SK-N-SH (cell line): ENCODE results near the gene KIF13A.

ENCODE experiments used
- EZH2phosphoT487 ChIP-seq: fragments of 200-600 bp; sonication (generic); IDR thresholded peaks from 2 replicates; pipeline ENCODE4 v1.6.1; 2017; ENCODE audit warnings: low read depth, mixed run types, mild to moderate bottlenecking, antibody characterized with exemption, moderate library complexity, borderline replicate concordance
- GATA2 ChIP-seq: sonication (generic); formaldehyde crosslinking; IDR thresholded peaks from 2 replicates; pipeline ENCODE4 v1.5.0; 2020; ENCODE audit warnings: mild to moderate bottlenecking, missing genetic modification reagents
- MXI1 ChIP-seq: IDR thresholded peaks from 2 replicates; pipeline ENCODE4 v1.6.1; 2012; ENCODE audit warnings: mild to moderate bottlenecking, low read depth, low read length, improper control_type of control experiment
- POLR2AphosphoS5 ChIP-seq: IDR thresholded peaks from 2 replicates; pipeline ENCODE4 v1.6.1; 2012; ENCODE audit warnings: low read depth, low read length
- TF ChIP-seq, protein P1 (sequence below): fragments of 200-600 bp; sonication (generic); IDR thresholded peaks from 2 replicates; pipeline ENCODE4 v1.6.1; 2017; ENCODE audit warnings: antibody characterized with exemption, mild to moderate bottlenecking, moderate library complexity

DNA sequence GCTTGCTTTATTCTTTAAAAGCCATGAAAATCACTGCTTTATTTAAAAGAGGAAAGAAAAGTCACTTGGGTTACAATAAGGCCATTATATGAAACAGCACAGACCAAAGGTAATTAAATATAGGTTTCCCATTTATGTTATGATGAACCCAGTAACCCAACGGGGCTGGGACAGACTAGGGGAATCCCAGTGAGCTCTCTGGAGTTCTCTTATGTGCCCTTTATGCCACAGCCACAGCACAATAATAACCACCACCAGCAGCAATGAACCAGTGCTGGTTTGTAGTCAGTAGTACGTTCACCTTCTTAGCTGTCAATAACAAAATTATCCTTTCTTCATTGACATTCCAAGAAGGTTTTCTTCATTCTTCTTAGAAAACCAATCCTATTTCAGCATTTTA is 87.4 kb downstream of the KIF13A start:
- TF ChIP-seq POLR2AphosphoS5 (no peak), EZH2phosphoT487 (no peak), GATA2 (no peak), MXI1 (no peak)
- TF ChIP-seq, protein P1, sequence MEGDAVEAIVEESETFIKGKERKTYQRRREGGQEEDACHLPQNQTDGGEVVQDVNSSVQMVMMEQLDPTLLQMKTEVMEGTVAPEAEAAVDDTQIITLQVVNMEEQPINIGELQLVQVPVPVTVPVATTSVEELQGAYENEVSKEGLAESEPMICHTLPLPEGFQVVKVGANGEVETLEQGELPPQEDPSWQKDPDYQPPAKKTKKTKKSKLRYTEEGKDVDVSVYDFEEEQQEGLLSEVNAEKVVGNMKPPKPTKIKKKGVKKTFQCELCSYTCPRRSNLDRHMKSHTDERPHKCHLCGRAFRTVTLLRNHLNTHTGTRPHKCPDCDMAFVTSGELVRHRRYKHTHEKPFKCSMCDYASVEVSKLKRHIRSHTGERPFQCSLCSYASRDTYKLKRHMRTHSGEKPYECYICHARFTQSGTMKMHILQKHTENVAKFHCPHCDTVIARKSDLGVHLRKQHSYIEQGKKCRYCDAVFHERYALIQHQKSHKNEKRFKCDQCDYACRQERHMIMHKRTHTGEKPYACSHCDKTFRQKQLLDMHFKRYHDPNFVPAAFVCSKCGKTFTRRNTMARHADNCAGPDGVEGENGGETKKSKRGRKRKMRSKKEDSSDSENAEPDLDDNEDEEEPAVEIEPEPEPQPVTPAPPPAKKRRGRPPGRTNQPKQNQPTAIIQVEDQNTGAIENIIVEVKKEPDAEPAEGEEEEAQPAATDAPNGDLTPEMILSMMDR = no peak
